ENCODE measurements around the gene NDRG3.

DNA sequence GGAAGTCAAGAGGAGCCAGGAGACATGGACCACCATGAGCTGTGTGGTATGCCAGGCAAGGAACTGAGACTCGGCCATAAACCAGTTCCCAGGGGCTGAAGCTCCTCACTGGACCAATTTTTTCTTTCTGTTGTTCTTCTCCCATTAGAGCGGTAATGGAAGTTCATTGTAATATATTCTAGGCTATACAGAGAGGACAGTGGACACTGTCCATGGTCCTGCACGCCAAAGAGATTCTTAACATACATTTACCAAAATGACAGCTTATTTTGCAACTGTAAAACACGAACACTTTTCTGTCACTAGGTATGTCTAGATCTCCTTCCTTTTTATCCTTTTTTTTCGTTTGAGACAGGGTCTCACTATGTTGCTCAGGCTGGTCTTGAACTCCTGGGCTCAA lies 40.8 kb upstream of the NDRG3 start:
- TF ChIP-seq, protein P1, sequence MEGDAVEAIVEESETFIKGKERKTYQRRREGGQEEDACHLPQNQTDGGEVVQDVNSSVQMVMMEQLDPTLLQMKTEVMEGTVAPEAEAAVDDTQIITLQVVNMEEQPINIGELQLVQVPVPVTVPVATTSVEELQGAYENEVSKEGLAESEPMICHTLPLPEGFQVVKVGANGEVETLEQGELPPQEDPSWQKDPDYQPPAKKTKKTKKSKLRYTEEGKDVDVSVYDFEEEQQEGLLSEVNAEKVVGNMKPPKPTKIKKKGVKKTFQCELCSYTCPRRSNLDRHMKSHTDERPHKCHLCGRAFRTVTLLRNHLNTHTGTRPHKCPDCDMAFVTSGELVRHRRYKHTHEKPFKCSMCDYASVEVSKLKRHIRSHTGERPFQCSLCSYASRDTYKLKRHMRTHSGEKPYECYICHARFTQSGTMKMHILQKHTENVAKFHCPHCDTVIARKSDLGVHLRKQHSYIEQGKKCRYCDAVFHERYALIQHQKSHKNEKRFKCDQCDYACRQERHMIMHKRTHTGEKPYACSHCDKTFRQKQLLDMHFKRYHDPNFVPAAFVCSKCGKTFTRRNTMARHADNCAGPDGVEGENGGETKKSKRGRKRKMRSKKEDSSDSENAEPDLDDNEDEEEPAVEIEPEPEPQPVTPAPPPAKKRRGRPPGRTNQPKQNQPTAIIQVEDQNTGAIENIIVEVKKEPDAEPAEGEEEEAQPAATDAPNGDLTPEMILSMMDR (conservative IDR thresholded peaks at IDR 0.05 in 1 of 2, IDR thresholded peaks at IDR 0.05 in 1 of 2; ENCODE audit: extremely low read depth in 1 of 2, insufficient read depth in 1 of 2, low read depth in 1 of 2, low read length in 2 of 2), result no peak
- TF ChIP-seq EZH2 (IDR thresholded peaks at IDR 0.05; ENCODE audit: borderline replicate concordance, low read length), result no peak

Data from mammary epithelial cell (primary cell).